ENCODE data around the gene RUFY4.

The RUFY4 gene

GRCh38 chr2:218068721-218069334 lies at the start of gene RUFY4:
Gene RUFY4, plus strand, starts transcription at chr2:218069253. Its CDS starts 1,353 bp downstream, at chr2:218070606.
- peak; percentile 38 to 62 for DNase-seq (ENCODE audit: low read depth in 1 of 2, low spot score in 1 of 2)

- no peak for DNase-seq (ENCODE audit: low read depth in 1 of 2, low spot score in 1 of 2)
Observed at GRCh38 chr2:218019411-218020060, 49.5 kb upstream of the RUFY4 start.

GRCh38 chr2:218020281-218020680 lies 48.8 kb upstream of the RUFY4 start:
- no peak for DNase-seq (ENCODE audit: low read depth in 1 of 2, low spot score in 1 of 2)

- no peak for DNase-seq (ENCODE audit: low read depth in 1 of 2, low spot score in 1 of 2)
Observed at GRCh38 chr2:218020966-218021535, 48.0 kb upstream of the RUFY4 start.

- DNase-seq (ENCODE audit: low read depth in 1 of 2, low spot score in 1 of 2): no peak
Observed at GRCh38 chr2:218021536-218022071, 47.4 kb upstream of the RUFY4 start.

- DNase-seq (ENCODE audit: low read depth in 1 of 2, low spot score in 1 of 2): no peak
Observed at GRCh38 chr2:218022131-218022850, 46.8 kb upstream of the RUFY4 start.

- DNase-seq (ENCODE audit: low read depth in 1 of 2, low spot score in 1 of 2): no peak
Observed at GRCh38 chr2:218022851-218023530, 46.1 kb upstream of the RUFY4 start.

GRCh38 chr2:218023636-218024035 lies 45.4 kb upstream of the RUFY4 start:
- no peak for DNase-seq (ENCODE audit: low read depth in 1 of 2, low spot score in 1 of 2)

GRCh38 chr2:218024336-218024735 lies 44.7 kb upstream of the RUFY4 start:
- no peak for DNase-seq (ENCODE audit: low read depth in 1 of 2, low spot score in 1 of 2)

GRCh38 chr2:218024871-218025270 lies 44.2 kb upstream of the RUFY4 start:
- DNase-seq (ENCODE audit: low read depth in 1 of 2, low spot score in 1 of 2): no peak

- no peak for DNase-seq (ENCODE audit: low read depth in 1 of 2, low spot score in 1 of 2)
Observed at GRCh38 chr2:218026244-218026643, 42.8 kb upstream of the RUFY4 start.

GRCh38 chr2:218026676-218027425 lies 42.2 kb upstream of the RUFY4 start:
- no peak for DNase-seq (ENCODE audit: low read depth in 1 of 2, low spot score in 1 of 2)

- no peak for DNase-seq (ENCODE audit: low read depth in 1 of 2, low spot score in 1 of 2)
Observed at GRCh38 chr2:218027426-218028188, 41.4 kb upstream of the RUFY4 start.

- no peak for DNase-seq (ENCODE audit: low read depth in 1 of 2, low spot score in 1 of 2)
Observed at GRCh38 chr2:218028189-218028495, 40.9 kb upstream of the RUFY4 start.

- no peak for DNase-seq (ENCODE audit: low read depth in 1 of 2, low spot score in 1 of 2)
Observed at GRCh38 chr2:218028562-218029348, 40.3 kb upstream of the RUFY4 start.

GRCh38 chr2:218029366-218030360 lies 39.4 kb upstream of the RUFY4 start:
- no peak for DNase-seq (ENCODE audit: low read depth in 1 of 2, low spot score in 1 of 2)

GRCh38 chr2:218030409-218031195 lies 38.5 kb upstream of the RUFY4 start:
- DNase-seq (ENCODE audit: low read depth in 1 of 2, low spot score in 1 of 2): no peak

Data from activated CD4-positive, alpha-beta T cell treated with anti-CD3 and anti-CD28 coated beads, Interleukin-2, amount 50 U/mL, for 24 hours (primary cell).